ENCODE results near the gene GID4.

GID4 gene

GRCh38 chr17:18006495-18007239, 32.5 kb upstream of the GID4 start:
- H3K9me3 ChIP-seq (ENCODE audit: insufficient read depth, low read length, severe bottlenecking): no peaks in the 10 kb centered on the region
- H3K79me2 ChIP-seq (ENCODE audit: insufficient read depth, low read length): no peaks in the 10 kb centered on the region
- no peak overlapping the region for H3K27ac ChIP-seq (ENCODE audit: low read length)
- no peak overlapping the region for H2AFZ ChIP-seq (ENCODE audit: low read depth, low read length)
- DNase-seq (no peak), ATAC-seq (ENCODE audit: insufficient read depth, low read depth) (no peak)
- 0 out of 2 replicates have a peak, but pooled peaks cover 5% of the 10 kb centered on the region for H4K20me1 ChIP-seq (ENCODE audit: insufficient read depth, low read length)
- no peak for TF ChIP-seq EZH2 (IDR thresholded peaks at IDR 0.05; ENCODE audit: borderline replicate concordance, low read depth, low read length, severe bottlenecking)
- TF ChIP-seq, protein P1, sequence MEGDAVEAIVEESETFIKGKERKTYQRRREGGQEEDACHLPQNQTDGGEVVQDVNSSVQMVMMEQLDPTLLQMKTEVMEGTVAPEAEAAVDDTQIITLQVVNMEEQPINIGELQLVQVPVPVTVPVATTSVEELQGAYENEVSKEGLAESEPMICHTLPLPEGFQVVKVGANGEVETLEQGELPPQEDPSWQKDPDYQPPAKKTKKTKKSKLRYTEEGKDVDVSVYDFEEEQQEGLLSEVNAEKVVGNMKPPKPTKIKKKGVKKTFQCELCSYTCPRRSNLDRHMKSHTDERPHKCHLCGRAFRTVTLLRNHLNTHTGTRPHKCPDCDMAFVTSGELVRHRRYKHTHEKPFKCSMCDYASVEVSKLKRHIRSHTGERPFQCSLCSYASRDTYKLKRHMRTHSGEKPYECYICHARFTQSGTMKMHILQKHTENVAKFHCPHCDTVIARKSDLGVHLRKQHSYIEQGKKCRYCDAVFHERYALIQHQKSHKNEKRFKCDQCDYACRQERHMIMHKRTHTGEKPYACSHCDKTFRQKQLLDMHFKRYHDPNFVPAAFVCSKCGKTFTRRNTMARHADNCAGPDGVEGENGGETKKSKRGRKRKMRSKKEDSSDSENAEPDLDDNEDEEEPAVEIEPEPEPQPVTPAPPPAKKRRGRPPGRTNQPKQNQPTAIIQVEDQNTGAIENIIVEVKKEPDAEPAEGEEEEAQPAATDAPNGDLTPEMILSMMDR (IDR thresholded peaks at IDR 0.05; ENCODE audit: borderline replicate concordance, extremely low read depth, low read length, poor library complexity, severe bottlenecking): no peak
- peaks cover 31% of the 10 kb centered on the region for H3K36me3 ChIP-seq (ENCODE audit: insufficient read depth, low read length)
- no peak overlapping the region for H3K4me2 ChIP-seq (ENCODE audit: insufficient read depth, low read length)
- H3K4me1 ChIP-seq (ENCODE audit: insufficient read depth, low read length): no peaks in the 10 kb centered on the region
- no peak overlapping the region for H3K9ac ChIP-seq (ENCODE audit: low read depth, low read length)
- H3K4me3 ChIP-seq (ENCODE audit: low read depth in 1 of 2, low read length in 2 of 2): no peak overlapping the region
- H3K27me3 ChIP-seq (ENCODE audit: insufficient read depth, low read length, poor library complexity): no peaks in the 10 kb centered on the region

DNA sequence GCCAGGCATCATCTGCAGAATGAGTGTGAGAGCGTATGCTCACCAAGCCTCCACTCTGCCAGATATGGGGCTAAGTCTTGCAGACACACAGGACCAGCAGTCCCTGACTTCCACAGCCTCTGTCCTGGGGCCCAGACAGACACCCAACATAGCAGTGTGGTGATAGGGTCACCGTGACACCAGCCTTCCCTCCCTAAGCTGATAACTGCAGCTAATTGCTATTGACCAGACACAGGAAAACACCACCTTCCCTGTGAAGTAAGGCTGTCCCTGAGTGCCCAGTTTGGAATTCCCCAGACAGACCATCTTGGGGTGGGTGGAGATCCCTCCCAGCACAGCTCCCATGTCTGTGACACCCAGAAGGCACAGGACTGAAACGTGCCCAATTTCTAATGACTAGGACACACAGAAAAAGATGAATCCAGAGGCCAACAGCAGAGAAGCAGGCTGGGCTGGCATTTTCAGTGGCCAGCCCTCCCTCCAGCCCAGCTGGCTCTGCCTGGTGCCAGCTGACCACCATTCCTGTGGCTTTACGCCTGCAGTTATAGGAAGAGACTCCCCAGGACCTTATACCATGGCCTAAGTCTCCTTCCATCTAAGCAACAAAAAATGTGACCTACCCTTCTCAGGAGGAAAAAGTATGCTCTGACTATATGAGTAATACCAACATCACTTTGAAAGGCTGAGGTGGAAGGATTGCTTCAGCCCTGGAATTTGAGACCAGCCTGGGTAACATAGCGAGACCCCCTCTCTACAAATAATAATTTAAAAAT, 30.5 kb upstream of the GID4 start:
- ATAC-seq (ENCODE audit: insufficient read depth, low read depth): no peak
- DNase-seq: no peak
- Histone ChIP-seq H2AFZ (ENCODE audit: low read depth, low read length) (no peak overlapping the region), H3K79me2 (ENCODE audit: insufficient read depth, low read length) (no peaks in the 10 kb centered on the region), H3K9ac (ENCODE audit: low read depth, low read length) (no peak overlapping the region), H3K4me2 (ENCODE audit: insufficient read depth, low read length) (no peak overlapping the region), H3K36me3 (ENCODE audit: insufficient read depth, low read length) (peaks cover 33% of the 10 kb centered on the region), H3K4me3 (ENCODE audit: low read depth in 1 of 2, low read length in 2 of 2) (no peak overlapping the region), H3K9me3 (ENCODE audit: insufficient read depth, low read length, severe bottlenecking) (no peaks in the 10 kb centered on the region), H4K20me1 (ENCODE audit: insufficient read depth, low read length) (0 out of 2 replicates have a peak, but pooled peaks cover 5% of the 10 kb centered on the region), H3K4me1 (ENCODE audit: insufficient read depth, low read length) (no peaks in the 10 kb centered on the region), H3K27me3 (ENCODE audit: insufficient read depth, low read length, poor library complexity) (no peaks in the 10 kb centered on the region), H3K27ac (ENCODE audit: low read length) (no peak overlapping the region)
- TF ChIP-seq, protein P1 (IDR thresholded peaks at IDR 0.05; ENCODE audit: borderline replicate concordance, extremely low read depth, low read length, poor library complexity, severe bottlenecking): no peak
- TF ChIP-seq EZH2 (IDR thresholded peaks at IDR 0.05; ENCODE audit: borderline replicate concordance, low read depth, low read length, severe bottlenecking): no peak

GRCh38 chr17:18009609-18010420, 29.4 kb upstream of the GID4 start:
- H3K27ac ChIP-seq (ENCODE audit: low read length): no peak overlapping the region
- no peak for ATAC-seq (ENCODE audit: insufficient read depth, low read depth)

More at GRCh38 chr17:18009609-18010420, 29.4 kb upstream of the GID4 start:
- no peak for DNase-seq
- H4K20me1 ChIP-seq (ENCODE audit: insufficient read depth, low read length): 0 out of 2 replicates have a peak, but pooled peaks cover 5% of the 10 kb centered on the region
- no peaks in the 10 kb centered on the region for H3K27me3 ChIP-seq (ENCODE audit: insufficient read depth, low read length, poor library complexity)
- H3K9me3 ChIP-seq (ENCODE audit: insufficient read depth, low read length, severe bottlenecking): no peaks in the 10 kb centered on the region
- H3K79me2 ChIP-seq (ENCODE audit: insufficient read depth, low read length): no peaks in the 10 kb centered on the region
- H2AFZ ChIP-seq (ENCODE audit: low read depth, low read length): no peak overlapping the region
- no peak for TF ChIP-seq EZH2 (IDR thresholded peaks at IDR 0.05; ENCODE audit: borderline replicate concordance, low read depth, low read length, severe bottlenecking)
- TF ChIP-seq, protein P1 (IDR thresholded peaks at IDR 0.05; ENCODE audit: borderline replicate concordance, extremely low read depth, low read length, poor library complexity, severe bottlenecking): no peak
- H3K9ac ChIP-seq (ENCODE audit: low read depth, low read length): no peak overlapping the region
- no peak overlapping the region for H3K4me2 ChIP-seq (ENCODE audit: insufficient read depth, low read length)
- peaks cover 33% of the 10 kb centered on the region for H3K36me3 ChIP-seq (ENCODE audit: insufficient read depth, low read length)
- no peaks in the 10 kb centered on the region for H3K4me1 ChIP-seq (ENCODE audit: insufficient read depth, low read length)
- H3K4me3 ChIP-seq (ENCODE audit: low read depth in 1 of 2, low read length in 2 of 2): no peak overlapping the region

Data from DND-41 (cell line).